Vagina (tissue), 2 donors: ENCODE data around the gene DENND1A.

Experiments used
- POLR2A ChIP-seq, 2 donors: fragments of 450-650 bp; IDR thresholded peaks; one replicate each; pipeline ENCODE4 v1.6.1; 2017; ENCODE audit warnings: antibody characterized with exemption in 2 of 2, mild to moderate bottlenecking in 2 of 2, moderate library complexity in 2 of 2
- POLR2AphosphoS5 ChIP-seq, 2 donors: sonication (generic); formaldehyde crosslinking; IDR thresholded peaks; one replicate each; pipeline ENCODE4 v1.9.0; 2017; ENCODE audit warnings: antibody characterized with exemption in 2 of 2, mild to moderate bottlenecking in 2 of 2, low read depth in 1 of 2; ENCODE audit not compliant: insufficient read depth in 1 of 2
- TF ChIP-seq, protein P1 (sequence below), 3 experiments: fragments of 450-650 bp in 2 of 3; fragments of 200-600 bp in 1 of 3; sonication (generic) in 1 of 3; IDR thresholded peaks; one replicate each; pipeline ENCODE4 v1.5.1; 2017 to 2019; ENCODE audit warnings: antibody characterized with exemption in 3 of 3, mild to moderate bottlenecking in 2 of 3, moderate library complexity in 2 of 3

DNA sequence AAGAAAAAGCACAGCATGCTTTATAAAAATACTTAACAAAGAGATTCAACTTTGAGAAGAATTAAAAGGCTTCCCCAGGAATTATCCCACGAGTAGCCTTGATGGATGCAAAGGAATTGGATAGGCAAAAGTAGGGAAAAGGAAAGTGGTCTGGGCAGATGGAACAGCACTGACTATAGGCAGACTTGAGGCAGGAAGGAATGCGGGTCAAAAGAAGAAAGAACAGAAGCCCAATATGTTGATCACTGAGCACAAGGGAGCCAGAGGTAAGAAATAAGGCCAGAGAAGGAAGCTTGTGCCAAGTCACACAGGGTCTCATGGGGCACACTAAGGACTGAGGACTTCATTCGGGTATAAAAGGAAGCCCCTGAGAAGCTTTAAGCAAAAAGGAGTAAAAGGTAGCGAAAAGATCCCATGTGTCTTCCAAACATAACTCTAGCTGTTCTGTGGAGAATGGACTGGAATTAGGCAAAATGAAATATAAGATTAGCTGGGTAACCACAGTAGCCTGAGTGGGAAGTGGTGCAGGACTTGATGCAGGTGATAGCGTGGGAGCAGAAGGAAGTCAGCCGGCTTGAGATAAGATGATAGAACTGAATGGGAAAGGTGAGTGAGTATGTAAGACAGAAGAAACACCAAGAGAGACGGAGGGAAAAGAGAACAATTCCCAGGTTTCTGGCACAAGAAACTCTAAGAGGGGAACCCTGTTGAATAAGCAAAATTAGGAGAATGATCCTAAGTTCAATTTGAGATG lies 106.6 kb downstream of the DENND1A start:
- TF ChIP-seq, protein P1, sequence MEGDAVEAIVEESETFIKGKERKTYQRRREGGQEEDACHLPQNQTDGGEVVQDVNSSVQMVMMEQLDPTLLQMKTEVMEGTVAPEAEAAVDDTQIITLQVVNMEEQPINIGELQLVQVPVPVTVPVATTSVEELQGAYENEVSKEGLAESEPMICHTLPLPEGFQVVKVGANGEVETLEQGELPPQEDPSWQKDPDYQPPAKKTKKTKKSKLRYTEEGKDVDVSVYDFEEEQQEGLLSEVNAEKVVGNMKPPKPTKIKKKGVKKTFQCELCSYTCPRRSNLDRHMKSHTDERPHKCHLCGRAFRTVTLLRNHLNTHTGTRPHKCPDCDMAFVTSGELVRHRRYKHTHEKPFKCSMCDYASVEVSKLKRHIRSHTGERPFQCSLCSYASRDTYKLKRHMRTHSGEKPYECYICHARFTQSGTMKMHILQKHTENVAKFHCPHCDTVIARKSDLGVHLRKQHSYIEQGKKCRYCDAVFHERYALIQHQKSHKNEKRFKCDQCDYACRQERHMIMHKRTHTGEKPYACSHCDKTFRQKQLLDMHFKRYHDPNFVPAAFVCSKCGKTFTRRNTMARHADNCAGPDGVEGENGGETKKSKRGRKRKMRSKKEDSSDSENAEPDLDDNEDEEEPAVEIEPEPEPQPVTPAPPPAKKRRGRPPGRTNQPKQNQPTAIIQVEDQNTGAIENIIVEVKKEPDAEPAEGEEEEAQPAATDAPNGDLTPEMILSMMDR (IDR thresholded peaks at IDR 0.05) = no peak
- TF ChIP-seq POLR2A (IDR thresholded peaks at IDR 0.05) = no peak
- TF ChIP-seq POLR2AphosphoS5 (IDR thresholded peaks at IDR 0.05; ENCODE audit: insufficient read depth in 1 of 2, low read depth in 1 of 2) = no peak
